Ovary (tissue), 10 donors: Measurements from ENCODE around the gene UPP2. TPM values are rescaled to one million over a fixed set of nuclear protein-coding genes. Genes with fewer than 3 reads are reported as not detected.

Experiments
- DNase-seq, 5 donors: peaks; one replicate each; pipeline ENCODE4 v3.0.0-alpha.2; 2019 to 2020
- H3K27ac ChIP-seq, 2 donors: fragments of 200-600 bp; one replicate each; pipeline versions ENCODE4 v1.5.1 to v1.8.0; 2019 to 2022
- H3K27me3 ChIP-seq: fragments of 200-600 bp; one replicate; pipeline ENCODE4 v1.8.0; 2022
- H3K36me3 ChIP-seq: fragments of 200-600 bp; sonication (generic); one replicate; pipeline ENCODE4 v1.5.1; 2019
- H3K4me1 ChIP-seq: one replicate; pipeline ENCODE4 v1.8.1; 2013; ENCODE audit warnings: mild to moderate bottlenecking, moderate library complexity; ENCODE audit not compliant: insufficient read depth
- H3K4me3 ChIP-seq: fragments of 200-600 bp; sonication (generic); one replicate; pipeline ENCODE4 v1.5.1; 2017
- H3K9me3 ChIP-seq, 2 donors: fragments of 200-600 bp in 1 of 2; sonication (generic) in 1 of 2; one replicate each; pipeline versions ENCODE4 v1.5.1 to v1.8.1; 2013 to 2019; ENCODE audit warnings: mild to moderate bottlenecking in 1 of 2, moderate library complexity in 1 of 2
- CTCF ChIP-seq, 3 donors: fragments of 450-650 bp in 2 of 3; fragments of 200-600 bp in 1 of 3; IDR thresholded peaks; one replicate each; pipeline versions ENCODE4 v1.5.1 to v1.8.0; 2016 to 2022; ENCODE audit warnings: antibody characterized with exemption in 3 of 3, mild to moderate bottlenecking in 1 of 3
- EP300 ChIP-seq: sonication (generic); formaldehyde crosslinking; IDR thresholded peaks from one replicate; pipeline ENCODE4 v1.6.1; 2017; ENCODE audit warnings: antibody characterized with exemption
- POLR2A ChIP-seq: fragments of 450-650 bp; IDR thresholded peaks from one replicate; pipeline ENCODE4 v1.6.1; 2017; ENCODE audit warnings: antibody characterized with exemption, mild to moderate bottlenecking, moderate library complexity
- WGBS, 3 donors: extraction: QIAGEN DNeasy Blood & Tissue Kit in 1 of 3; methylation state at CpG; one replicate each; pipeline versions ENCODE4 v1.1.5 to v1.1.7; 2013 to 2017; 5-methylcytosine and 5-hydroxymethylcytosine counted together
- intact Hi-C, 4 donors: fragments of 100-400 bp; cut with DNase I; formaldehyde crosslinking; loops; one replicate each; pipeline versions ENCODE4 v1.11.0 to v1.15.1; 2022 to 2023
- long read RNA-seq, 3 donors: library from polyadenylated mRNA in 2 of 3; unstranded in 2 of 3; transcript quantifications; one replicate each; pipeline ENCODE4 v2.0.0 and lab custom pipeline, GENCODE V29; 2021 to 2026
- polyA plus RNA-seq, 2 donors: library from polyadenylated mRNA; stranded (reverse); fragments of 200-250 nt in 1 of 2; fragments of 350-450 nt in 1 of 2; fragmentation: Illumina TruSeq in 1 of 2; extraction: RNeasy Lipid Tissue Mini Kit (QIAGEN cat#74804) in 1 of 2; gene quantifications; one replicate each; pipeline ENCODE4 v1.2.3, GENCODE V29; 2013 to 2014
- total RNA-seq, 7 donors: library from RNA; depleted of rRNA in 2 of 7; stranded (reverse); fragments of >200 nt in 2 of 7; fragmentation: NEBNext Ultra II Directional in 3 of 7; extraction: Animal tissue kit (Norgen Biotek cat#: 25700) in 3 of 7; gene quantifications; one replicate each; pipeline versions ENCODE4 v1.1.0 to v1.2.4, GENCODE V29; 2016 to 2023
- donor health status: DM: no; HTN: no; CAD: no; lungs with moderate emphysema.
- donor health status: DM: no; HTN: no; CAD: no.
- donor health status: Bipolar disorder and iron deficiency.
- donor health status: DM: yes; HTN: yes; CAD: no.
- donor health status: DM: no; HTN: no; CAD: no.
- donor health status: DM: yes; HTN: yes; CAD: no.

Gene UPP2
- total RNA-seq (under 1 TPM in 5 of 7 donors, not detected in 2; 0.10 to 0.28 (median 0.17) TPM), polyA plus RNA-seq (under 1 TPM in 1 of 2 donors, not detected in 1; 0.08 TPM)
- long read RNA-seq, donor 1 = 0 reads
- long read RNA-seq, donor 2 = 0 reads
- long read RNA-seq, donor 3, partial matches to known transcripts = 0 of 1 reads
- long read RNA-seq, donor 3, other reads (novel, unspliced or antisense) = 1 of 1 reads

- TF ChIP-seq CTCF (IDR thresholded peaks at IDR 0.05) (no peak), POLR2A (no peak), EP300 (no peak)
- WGBS, 3 donors = 58 to 70% (median 61%) methylated on average over 3 of the region's 3 CpGs
- Histone ChIP-seq H3K4me1 (no peaks in the 10 kb centered on the region), H3K27me3 (no peaks in the 10 kb centered on the region), H3K4me3 (no peak within 1 kb of the TSS), H3K9me3 (no peaks in the 10 kb centered on the region), H3K36me3 (no peaks in the 10 kb centered on the region), H3K27ac (no peak within 1 kb of the TSS)
- DNase-seq = no peak
- intact Hi-C loops = no loop called here
Observed at GRCh38 chr2:158101384-158101926, at the start of gene UPP2. Gene UPP2, plus strand, starts transcription at chr2:158101876. Its CDS starts 188 bp downstream, at chr2:158102064.

- 85 to 95% (median 92%) methylated on average over 2 of the region's 2 CpGs for WGBS, 3 donors
- Histone ChIP-seq H3K27me3 (no peaks in the 10 kb centered on the region), H3K4me3 (no peak overlapping the region), H3K36me3 (no peaks in the 10 kb centered on the region), H3K27ac (no peak overlapping the region), H3K9me3 (no peaks in the 10 kb centered on the region), H3K4me1 (no peaks in the 10 kb centered on the region)
- DNase-seq = no peak
- TF ChIP-seq POLR2A = no peak
- TF ChIP-seq EP300 = no peak
- no peak for TF ChIP-seq CTCF (IDR thresholded peaks at IDR 0.05)
- intact Hi-C loops = no loop called here
Observed at GRCh38 chr2:158052761-158053160, 48.9 kb upstream of the UPP2 start.

GRCh38 chr2:158056875-158057274 lies 44.8 kb upstream of the UPP2 start:
- no peak for DNase-seq
- no peaks in the 10 kb centered on the region for H3K4me1 ChIP-seq
- no peak overlapping the region for H3K27ac ChIP-seq
- WGBS, 3 donors = 20 to 28% (median 25%) methylated on average over 2 of the region's 2 CpGs
- no peak overlapping the region for H3K4me3 ChIP-seq
- H3K9me3 ChIP-seq = no peaks in the 10 kb centered on the region
- no peaks in the 10 kb centered on the region for H3K36me3 ChIP-seq
- no peaks in the 10 kb centered on the region for H3K27me3 ChIP-seq
- no peak for TF ChIP-seq POLR2A
- intact Hi-C loops = no loop called here

GRCh38 chr2:158060160-158060834 lies 41.4 kb upstream of the UPP2 start:
- Histone ChIP-seq H3K27me3 (no peaks in the 10 kb centered on the region), H3K27ac (no peak overlapping the region), H3K4me1 (no peaks in the 10 kb centered on the region), H3K36me3 (no peaks in the 10 kb centered on the region), H3K9me3 (no peaks in the 10 kb centered on the region), H3K4me3 (no peak overlapping the region)
- TF ChIP-seq POLR2A (no peak), EP300 (no peak), CTCF (IDR thresholded peaks at IDR 0.05) (no peak)
- intact Hi-C loops = no loop called here
- DNase-seq = no peak
- WGBS, 3 donors = 65 to 72% (median 68%) methylated on average over 2 of the region's 2 CpGs

- WGBS, 3 donors = 78 to 84% (median 78%) methylated on average over 5 of the region's 5 CpGs
- no peak overlapping the region for H3K27ac ChIP-seq
Observed at GRCh38 chr2:158060835-158061435, 40.7 kb upstream of the UPP2 start.

More at GRCh38 chr2:158060835-158061435, 40.7 kb upstream of the UPP2 start:
- Histone ChIP-seq H3K27me3 (no peaks in the 10 kb centered on the region), H3K4me1 (no peaks in the 10 kb centered on the region), H3K4me3 (no peak overlapping the region), H3K36me3 (no peaks in the 10 kb centered on the region), H3K9me3 (no peaks in the 10 kb centered on the region)
- TF ChIP-seq POLR2A = no peak
- no peak for TF ChIP-seq EP300
- no peak for TF ChIP-seq CTCF (IDR thresholded peaks at IDR 0.05)
- no peak for DNase-seq
- intact Hi-C loops = no loop called here
